ENCODE data around the gene CTXND2.

Gene CTXND2

DNA sequence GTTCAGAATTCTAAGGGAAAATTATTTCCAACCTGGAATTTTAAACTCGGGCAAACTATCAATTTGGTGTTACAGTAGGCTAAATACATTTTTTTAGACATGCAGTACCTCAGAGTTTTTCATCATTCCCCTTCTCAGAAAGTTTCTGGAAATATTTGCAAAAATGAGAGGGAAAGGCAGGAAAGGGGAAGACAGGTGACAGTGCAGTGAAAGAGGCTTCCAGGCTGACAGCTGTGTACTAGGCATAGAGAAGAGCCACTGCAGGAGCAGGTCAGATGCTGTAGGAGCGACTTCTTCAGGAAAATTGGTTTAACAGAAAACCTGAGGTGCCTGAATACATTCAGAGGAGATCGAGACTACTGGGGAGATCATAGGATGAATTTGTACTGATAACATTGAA, 67.8 kb downstream of the CTXND2 start:
- CTCF ChIA-PET: no interaction called here
- no peak for DNase-seq (ENCODE audit: extremely low spot score)
- POLR2A ChIA-PET: no interaction called here
- TF ChIP-seq ARNT (IDR thresholded peaks at IDR 0.05) (no peak), FOXK2 (IDR thresholded peaks at IDR 0.05) (no peak), L3MBTL2 (conservative IDR thresholded peaks at IDR 0.05) (no peak), SP1 (IDR thresholded peaks at IDR 0.05) (no peak), CTBP1 (IDR thresholded peaks at IDR 0.05; ENCODE audit: borderline replicate concordance) (no peak), ELF4 (IDR thresholded peaks at IDR 0.05) (no peak), BHLHE40 (IDR thresholded peaks at IDR 0.05; ENCODE audit: borderline replicate concordance) (no peak), FOXM1 (IDR thresholded peaks at IDR 0.05; ENCODE audit: borderline replicate concordance) (no peak), TARDBP (IDR thresholded peaks at IDR 0.05) (no peak), SUZ12 (IDR thresholded peaks at IDR 0.05) (no peak), NFRKB (IDR thresholded peaks at IDR 0.05) (no peak), FOXA1 (IDR thresholded peaks at IDR 0.05) (no peak), LEF1 (IDR thresholded peaks at IDR 0.05; ENCODE audit: borderline replicate concordance) (no peak), HDGF (IDR thresholded peaks at IDR 0.05; ENCODE audit: borderline replicate concordance) (no peak), ZNF384 (IDR thresholded peaks at IDR 0.05) (no peak)
- TF ChIP-seq, protein P1, sequence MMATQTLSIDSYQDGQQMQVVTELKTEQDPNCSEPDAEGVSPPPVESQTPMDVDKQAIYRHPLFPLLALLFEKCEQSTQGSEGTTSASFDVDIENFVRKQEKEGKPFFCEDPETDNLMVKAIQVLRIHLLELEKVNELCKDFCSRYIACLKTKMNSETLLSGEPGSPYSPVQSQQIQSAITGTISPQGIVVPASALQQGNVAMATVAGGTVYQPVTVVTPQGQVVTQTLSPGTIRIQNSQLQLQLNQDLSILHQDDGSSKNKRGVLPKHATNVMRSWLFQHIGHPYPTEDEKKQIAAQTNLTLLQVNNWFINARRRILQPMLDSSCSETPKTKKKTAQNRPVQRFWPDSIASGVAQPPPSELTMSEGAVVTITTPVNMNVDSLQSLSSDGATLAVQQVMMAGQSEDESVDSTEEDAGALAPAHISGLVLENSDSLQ (IDR thresholded peaks at IDR 0.05): no peak

DNA sequence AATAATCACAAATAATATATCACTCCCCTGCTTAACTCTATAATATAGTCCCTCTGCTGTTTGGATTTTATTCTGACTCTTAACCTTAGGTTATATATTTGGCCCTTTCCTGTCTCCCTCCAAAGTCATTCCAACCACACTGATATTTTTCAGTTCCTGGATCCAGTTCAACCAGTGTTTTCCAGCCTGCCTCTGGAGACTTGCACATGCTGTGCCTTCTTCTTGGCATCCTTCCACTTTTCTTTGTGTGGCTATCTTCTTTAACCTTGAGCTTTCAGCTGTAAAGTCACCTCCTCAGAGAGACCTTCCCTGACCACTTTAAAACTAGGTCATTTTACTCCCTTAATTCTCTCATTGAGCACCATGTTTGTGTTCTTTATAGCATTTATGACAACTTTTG, 68.3 kb downstream of the CTXND2 start:
- CTCF ChIA-PET: no interaction called here
- TF ChIP-seq TARDBP (IDR thresholded peaks at IDR 0.05): no peak
- no peak for TF ChIP-seq SP1 (IDR thresholded peaks at IDR 0.05)
- TF ChIP-seq ZNF384 (IDR thresholded peaks at IDR 0.05): no peak
- no peak for TF ChIP-seq LEF1 (IDR thresholded peaks at IDR 0.05; ENCODE audit: borderline replicate concordance)
- TF ChIP-seq FOXM1 (IDR thresholded peaks at IDR 0.05; ENCODE audit: borderline replicate concordance): no peak
- no peak for TF ChIP-seq SUZ12 (IDR thresholded peaks at IDR 0.05)
- TF ChIP-seq NFRKB (IDR thresholded peaks at IDR 0.05): no peak
- TF ChIP-seq ARNT (IDR thresholded peaks at IDR 0.05): no peak
- no peak for TF ChIP-seq HDGF (IDR thresholded peaks at IDR 0.05; ENCODE audit: borderline replicate concordance)
- POLR2A ChIA-PET: no interaction called here
- DNase-seq (ENCODE audit: extremely low spot score): no peak

DNA sequence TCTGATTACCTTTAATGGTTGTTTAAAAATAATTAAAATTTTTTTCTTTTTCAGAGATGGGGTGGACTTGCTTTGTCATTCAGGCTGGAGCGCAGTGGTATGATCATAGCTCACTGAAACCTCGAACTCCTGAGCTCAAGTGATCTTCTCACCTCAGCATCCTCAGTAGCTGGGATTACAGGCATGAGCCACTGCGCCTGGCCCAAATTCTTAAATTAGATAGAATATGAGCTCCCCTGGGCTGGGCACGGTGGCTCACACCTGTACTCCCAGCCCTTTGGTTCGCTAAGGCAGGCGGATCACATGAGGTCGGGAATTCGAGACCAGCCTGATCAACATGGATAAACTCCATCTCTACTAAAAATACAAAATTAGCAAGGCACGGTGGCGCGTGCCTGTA, 70.7 kb downstream of the CTXND2 start:
- TF ChIP-seq L3MBTL2 (conservative IDR thresholded peaks at IDR 0.05): no peak
- TF ChIP-seq ARNT (IDR thresholded peaks at IDR 0.05): no peak
- TF ChIP-seq FOXA1 (IDR thresholded peaks at IDR 0.05): no peak
- TF ChIP-seq SUZ12 (IDR thresholded peaks at IDR 0.05): no peak
- TF ChIP-seq FOXK2 (IDR thresholded peaks at IDR 0.05): no peak
- TF ChIP-seq FOXM1 (IDR thresholded peaks at IDR 0.05; ENCODE audit: borderline replicate concordance): no peak
- no peak for TF ChIP-seq CTBP1 (IDR thresholded peaks at IDR 0.05; ENCODE audit: borderline replicate concordance)
- no peak for TF ChIP-seq SP1 (IDR thresholded peaks at IDR 0.05)
- TF ChIP-seq ELF4 (IDR thresholded peaks at IDR 0.05): no peak
- TF ChIP-seq NFRKB (IDR thresholded peaks at IDR 0.05): no peak
- TF ChIP-seq, protein P1 (IDR thresholded peaks at IDR 0.05): no peak
- TF ChIP-seq ZNF384 (IDR thresholded peaks at IDR 0.05): no peak
- no peak for TF ChIP-seq HDGF (IDR thresholded peaks at IDR 0.05; ENCODE audit: borderline replicate concordance)
- TF ChIP-seq LEF1 (IDR thresholded peaks at IDR 0.05; ENCODE audit: borderline replicate concordance): no peak
- no peak for TF ChIP-seq TARDBP (IDR thresholded peaks at IDR 0.05)
- no peak for TF ChIP-seq BHLHE40 (IDR thresholded peaks at IDR 0.05; ENCODE audit: borderline replicate concordance)
- ChIA-PET POLR2A (interaction anchor here (1.3 kb wide), 1 partner anchor 8 kb away, joined by 3 read pairs; no protein-coding TSS in a partner anchor), CTCF (interaction anchor here (0.6 to 1.2 kb wide), 4 partner anchors 24 to 1620 kb away, joined by 3 to 4 read pairs (median 4); no protein-coding TSS in a partner anchor)
- no peak for DNase-seq (ENCODE audit: extremely low spot score)

DNA sequence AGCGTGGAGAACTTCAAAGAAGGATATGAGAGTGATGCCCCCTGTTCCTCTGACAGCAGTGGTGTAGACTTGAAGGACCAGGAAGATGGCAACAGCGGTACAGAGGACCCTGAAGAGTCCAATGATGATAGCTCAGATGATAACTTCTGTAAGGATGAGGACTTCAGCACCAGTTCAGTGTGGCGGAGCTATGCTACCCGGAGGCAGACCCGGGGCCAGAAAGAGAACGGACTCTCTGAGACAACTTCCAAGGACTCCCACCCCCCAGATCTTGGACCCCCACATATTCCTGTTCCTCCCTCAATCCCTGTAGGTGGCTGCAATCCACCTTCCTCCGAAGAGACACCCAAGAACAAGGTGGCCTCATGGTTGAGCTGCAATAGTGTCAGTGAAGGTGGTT, 73.7 kb downstream of the CTXND2 start:
- POLR2A ChIA-PET: interaction anchor here (0.8 to 1.0 kb wide), 2 partner anchors 10 to 13 kb away, joined by 3 to 4 read pairs; no protein-coding TSS in a partner anchor
- TF ChIP-seq BHLHE40 (IDR thresholded peaks at IDR 0.05; ENCODE audit: borderline replicate concordance) (no peak), L3MBTL2 (conservative IDR thresholded peaks at IDR 0.05) (no peak), ELF4 (IDR thresholded peaks at IDR 0.05) (no peak), LEF1 (IDR thresholded peaks at IDR 0.05; ENCODE audit: borderline replicate concordance) (no peak), HDGF (IDR thresholded peaks at IDR 0.05; ENCODE audit: borderline replicate concordance) (no peak), NFRKB (IDR thresholded peaks at IDR 0.05) (no peak), CTBP1 (IDR thresholded peaks at IDR 0.05; ENCODE audit: borderline replicate concordance) (no peak)
- TF ChIP-seq, protein P1 (IDR thresholded peaks at IDR 0.05): no peak
- DNase-seq (ENCODE audit: extremely low spot score): no peak
- CTCF ChIA-PET: no interaction called here

DNA sequence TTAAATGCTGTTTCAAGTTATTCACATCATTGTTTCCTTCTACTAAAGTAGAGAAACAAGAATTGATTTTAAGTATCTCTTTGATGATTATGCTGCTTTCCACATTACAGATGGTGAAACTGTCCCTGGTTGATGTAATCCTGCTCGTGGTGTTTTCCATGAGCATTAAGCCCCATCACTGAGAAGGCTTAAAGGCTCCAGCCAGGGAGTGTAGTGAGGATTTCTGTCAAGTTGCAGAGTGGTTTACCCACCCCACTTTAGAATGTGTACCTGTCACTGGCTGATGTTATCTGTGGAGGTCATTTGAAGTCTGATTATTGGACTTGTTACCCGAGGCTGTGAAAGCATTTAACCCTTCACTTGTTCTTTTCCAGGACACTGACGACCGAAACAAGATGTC, 74.8 kb downstream of the CTXND2 start:
- no peak for TF ChIP-seq TARDBP (IDR thresholded peaks at IDR 0.05)
- TF ChIP-seq ELF4 (IDR thresholded peaks at IDR 0.05): no peak
- TF ChIP-seq HDGF (IDR thresholded peaks at IDR 0.05; ENCODE audit: borderline replicate concordance): no peak
- no peak for TF ChIP-seq NFRKB (IDR thresholded peaks at IDR 0.05)
- TF ChIP-seq FOXM1 (IDR thresholded peaks at IDR 0.05; ENCODE audit: borderline replicate concordance): no peak
- TF ChIP-seq SUZ12 (IDR thresholded peaks at IDR 0.05): no peak
- TF ChIP-seq ZNF384 (IDR thresholded peaks at IDR 0.05): no peak
- no peak for TF ChIP-seq BHLHE40 (IDR thresholded peaks at IDR 0.05; ENCODE audit: borderline replicate concordance)
- TF ChIP-seq ARNT (IDR thresholded peaks at IDR 0.05): no peak
- TF ChIP-seq CTBP1 (IDR thresholded peaks at IDR 0.05; ENCODE audit: borderline replicate concordance): no peak
- TF ChIP-seq FOXA1 (IDR thresholded peaks at IDR 0.05): no peak
- no peak for DNase-seq (ENCODE audit: extremely low spot score)
- ChIA-PET CTCF (no interaction called here), POLR2A (no interaction called here)
